Activated CD4-positive, CD25-positive, alpha-beta regulatory T cell (primary cell): ENCODE data around the gene GYG1.
"Not testable (repeated sequence)": the region's sequence is repeated elsewhere in the genome, so short reads cannot be mapped to it uniquely, and the experiment has no call there.

Experiments
- DNase-seq, 4 experiments: peaks; one replicate each; lab custom pipeline; 2025; lab: John Stamatoyannopoulos, UW

Gene GYG1

GRCh38 chr3:148987551-148987950 lies 3.8 kb upstream of the GYG1 start:
- not testable (repeated sequence) for DNase-seq

GRCh38 chr3:148990236-148990635 lies 1.1 kb upstream of the GYG1 start:
- DNase-seq = no peak

DNA sequence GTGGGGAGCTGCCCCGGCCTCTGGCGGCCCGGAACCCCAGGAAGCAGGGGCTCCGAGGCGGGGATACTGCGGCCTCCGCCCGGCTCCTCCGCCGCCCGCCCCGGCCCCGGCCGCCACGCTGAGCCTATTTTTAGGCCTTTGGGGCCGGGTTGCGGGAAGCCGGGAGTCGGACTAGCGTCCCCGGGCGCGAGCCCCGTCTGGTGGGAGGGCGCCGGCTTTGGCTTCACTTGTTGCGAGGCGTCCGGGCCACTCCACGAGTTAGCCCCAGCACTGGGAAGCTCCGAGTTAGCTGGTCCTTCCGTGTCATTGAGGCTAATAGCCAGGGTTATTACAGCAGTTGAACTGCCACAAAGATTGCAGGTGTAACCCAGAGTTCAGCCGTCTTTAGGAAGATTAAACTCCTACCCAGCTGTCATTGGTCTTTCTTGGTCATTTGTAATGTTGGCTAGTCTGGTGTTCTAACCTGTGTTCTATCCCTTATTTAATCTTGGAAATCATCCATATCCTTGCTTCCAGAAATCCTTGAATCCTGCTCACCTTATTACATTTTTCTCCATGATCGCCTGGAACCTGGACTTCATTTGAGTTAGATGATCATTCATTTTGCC lies 791 bp downstream of the GYG1 start:
- peak in 3 of 4 experiments; percentile 8 to 21 (median 17) for DNase-seq

DNA sequence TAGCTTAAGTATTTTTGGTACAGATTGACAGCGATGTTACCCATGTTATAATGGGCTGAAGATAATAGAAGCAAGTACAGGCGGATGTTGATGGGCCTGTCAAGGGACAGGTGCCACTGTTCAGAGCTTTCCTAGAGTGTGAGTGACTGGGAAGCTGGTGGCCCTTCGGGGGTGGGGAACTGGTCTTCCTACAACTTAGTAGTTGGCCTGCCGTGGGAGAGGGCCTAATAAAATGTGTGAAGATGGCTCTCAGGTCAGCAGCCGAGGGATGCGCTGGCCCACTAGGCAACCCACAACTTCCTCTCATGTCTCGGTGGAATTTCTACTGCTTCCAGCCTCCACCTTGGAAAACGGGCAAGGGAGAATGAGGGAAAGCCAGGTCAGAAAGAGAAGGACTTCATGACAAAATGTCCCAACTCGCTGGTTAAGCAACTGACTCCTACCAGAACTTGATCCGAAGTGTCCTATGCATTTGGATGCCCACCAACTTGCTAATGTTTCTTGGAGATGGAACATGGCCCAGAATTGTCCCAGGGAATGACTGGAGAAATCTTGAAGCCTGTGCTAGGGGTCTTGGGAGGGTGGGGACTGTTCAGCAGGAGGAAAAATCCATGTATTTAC lies 1.4 kb downstream of the GYG1 start:
- no peak for DNase-seq

DNA sequence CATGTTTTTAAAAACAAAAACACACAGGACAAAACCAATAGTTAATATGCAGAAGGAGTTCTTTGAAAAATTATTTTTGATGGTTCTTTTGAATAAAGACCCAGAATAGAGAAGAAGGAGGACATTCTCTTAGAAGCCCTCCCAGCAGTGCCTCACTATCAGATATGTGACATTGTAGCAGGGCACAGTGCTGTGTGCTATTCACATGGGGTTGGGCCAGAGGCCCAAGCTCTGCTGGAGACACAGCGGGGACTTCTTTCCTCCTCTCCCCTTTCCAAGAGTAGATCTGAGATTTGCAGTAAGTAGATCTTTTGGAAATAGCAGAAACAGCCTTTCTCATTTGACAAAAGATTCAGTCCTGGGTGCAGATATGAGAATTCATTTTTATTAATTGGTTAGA lies 6.3 kb downstream of the GYG1 start:
- no peak for DNase-seq

- DNase-seq = no peak
These were observed 7.0 kb downstream of the GYG1 start for GRCh38 chr3:148998297-148998696.

GRCh38 chr3:148998715-148999423 lies 7.5 kb downstream of the GYG1 start:
- no peak for DNase-seq

GRCh38 chr3:148999806-149000205 lies 8.5 kb downstream of the GYG1 start:
- no peak for DNase-seq

DNA sequence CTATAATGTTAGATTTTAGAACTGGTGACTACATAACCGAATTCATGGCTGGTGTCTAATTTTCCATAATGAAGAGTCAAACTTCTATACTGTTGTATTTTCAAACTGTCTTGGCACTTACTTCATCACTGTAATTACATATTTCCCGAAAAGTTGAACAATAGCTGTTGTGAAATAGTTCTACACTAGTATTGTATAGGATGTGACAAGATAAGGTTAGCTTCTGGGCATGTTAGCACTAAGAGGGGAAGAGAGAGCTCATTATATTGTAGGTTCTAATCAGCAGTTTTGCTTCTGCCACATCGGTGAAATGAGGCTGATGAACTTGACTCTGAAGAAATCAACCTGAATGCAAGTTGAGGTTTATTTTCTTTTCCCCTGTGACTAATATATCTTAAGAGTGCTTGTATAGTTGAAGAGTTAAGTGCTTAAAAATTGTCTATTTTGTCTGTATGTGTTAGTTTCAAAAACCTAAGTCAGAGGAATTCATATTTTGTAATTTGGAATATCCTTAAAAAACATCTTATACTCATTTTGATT lies 8.9 kb downstream of the GYG1 start:
- no peak for DNase-seq

DNA sequence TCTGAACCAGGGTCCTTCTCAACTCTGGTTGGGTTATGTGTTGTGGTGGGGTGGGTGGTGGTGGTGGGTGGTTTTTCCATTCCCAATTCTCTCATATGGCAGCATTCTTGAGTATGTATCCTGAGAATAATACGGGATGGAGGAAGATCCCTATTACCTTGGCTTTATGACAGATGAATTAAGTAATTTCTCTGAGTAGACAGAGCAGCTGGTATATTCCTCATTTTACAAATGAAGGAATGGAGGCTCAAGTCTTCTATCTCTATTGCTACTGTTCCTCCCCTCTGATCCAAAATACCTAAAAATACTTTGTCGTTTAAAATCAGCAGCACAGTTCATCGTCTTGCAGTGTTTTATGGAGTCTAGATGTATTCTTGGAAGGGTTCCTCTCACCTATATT lies 10.4 kb downstream of the GYG1 start:
- no peak for DNase-seq

GRCh38 chr3:149003653-149004305 lies 12.4 kb downstream of the GYG1 start:
- DNase-seq = no peak

DNA sequence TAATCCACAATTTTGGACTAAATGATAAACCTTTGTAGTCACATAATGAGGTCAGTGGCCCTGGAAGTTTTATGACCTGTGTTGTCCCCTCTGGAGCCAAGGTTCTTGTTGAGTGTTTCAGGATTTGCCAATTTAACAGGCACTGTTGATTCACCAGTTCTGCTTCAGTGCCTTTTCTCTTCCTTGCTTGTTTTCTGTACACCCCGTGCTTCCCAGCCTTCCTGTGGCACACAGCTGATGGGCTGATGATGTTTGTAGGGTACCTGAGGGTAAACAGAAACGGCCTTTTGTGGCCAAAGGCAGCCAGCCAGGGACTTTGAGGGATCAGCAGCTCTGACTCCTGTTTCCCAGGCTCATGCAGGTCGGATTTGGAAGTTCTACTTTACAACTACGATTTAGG lies 13.3 kb downstream of the GYG1 start:
- no peak for DNase-seq

- no peak for DNase-seq
These were observed 14.1 kb downstream of the GYG1 start for GRCh38 chr3:149005416-149005815.

- DNase-seq = no peak
These were observed 16.4 kb downstream of the GYG1 start for GRCh38 chr3:149007567-149008257.

- DNase-seq = no peak
These were observed 18.4 kb downstream of the GYG1 start for GRCh38 chr3:149009732-149010131.

DNA sequence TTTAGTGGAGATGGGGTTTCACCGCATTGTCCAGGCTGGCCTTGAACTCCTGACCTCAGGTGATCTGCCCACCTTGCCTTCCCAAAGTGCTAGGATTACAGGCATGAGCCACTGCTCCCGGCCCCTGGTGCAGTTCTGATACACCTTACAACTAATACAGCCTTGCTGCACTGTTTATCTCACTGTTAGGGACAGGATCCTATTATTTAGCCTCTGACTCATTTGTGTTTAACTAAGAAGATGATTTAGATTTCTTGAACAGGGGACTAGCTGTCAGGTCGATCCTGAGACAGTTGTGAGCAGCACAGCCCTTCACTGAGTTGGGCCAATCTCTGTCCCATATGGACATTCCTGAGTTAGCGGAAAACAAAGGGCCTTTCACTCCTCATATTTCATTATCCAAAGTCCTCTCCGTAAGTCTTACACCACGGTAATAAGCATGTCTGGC lies 19.2 kb downstream of the GYG1 start:
- no peak for DNase-seq

GRCh38 chr3:149010966-149011365 lies 19.6 kb downstream of the GYG1 start:
- no peak for DNase-seq

GRCh38 chr3:149011676-149012075 lies 20.3 kb downstream of the GYG1 start:
- no peak for DNase-seq

DNA sequence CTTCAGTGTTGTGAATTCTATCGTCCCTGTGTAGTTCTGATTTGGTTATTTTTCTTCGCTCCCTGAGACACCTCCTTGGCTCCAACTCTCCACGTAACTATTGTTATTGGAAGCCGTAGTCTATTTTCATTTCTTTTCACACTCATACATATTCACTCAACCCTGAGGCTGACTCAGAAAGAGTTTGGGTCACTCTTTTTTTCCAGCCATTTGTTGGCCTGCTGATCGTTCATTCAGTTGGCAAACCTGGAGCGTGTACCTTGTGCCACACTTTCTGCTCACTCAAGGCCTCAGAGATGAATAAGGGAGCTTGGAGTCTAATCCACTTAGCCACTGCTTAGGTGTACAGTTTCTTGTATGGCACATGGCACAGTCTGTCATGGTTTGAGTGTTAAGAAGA lies 22.4 kb downstream of the GYG1 start:
- no peak for DNase-seq

DNA sequence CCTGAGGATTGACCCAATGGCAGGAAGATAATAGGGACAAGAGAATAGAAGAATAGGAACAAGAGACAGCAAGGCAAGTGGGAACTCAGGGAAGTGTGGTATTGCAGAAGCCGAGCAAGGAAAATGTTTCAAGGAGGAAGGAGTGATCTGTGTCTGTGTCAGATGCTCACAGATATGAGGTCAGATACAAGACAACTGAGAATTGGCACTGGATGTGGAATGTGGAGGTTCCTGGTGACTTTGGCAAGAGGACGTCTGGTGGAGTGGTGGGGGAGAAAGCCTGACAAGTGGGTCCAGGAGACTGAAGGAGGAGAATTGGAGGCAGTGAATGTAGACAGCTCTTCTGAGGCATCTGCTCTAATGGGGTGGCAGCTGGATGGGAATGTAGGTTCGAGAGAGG lies 24.1 kb downstream of the GYG1 start:
- no peak for DNase-seq

- no peak for DNase-seq
These were observed 24.9 kb downstream of the GYG1 start for GRCh38 chr3:149016242-149016641.
